GM10847 (cell line): ENCODE measurements around the gene PHC2.

ENCODE experiments used
- POLR2A ChIP-seq: IDR thresholded peaks from 2 replicates; pipeline ENCODE4 v1.6.1; 2011; ENCODE audit not compliant: insufficient read length; ENCODE audit errors: extremely low read depth

PHC2 gene

GRCh38 chr1:33319186-33319948, 111.5 kb downstream of the PHC2 start:
- no peak for TF ChIP-seq POLR2A

DNA sequence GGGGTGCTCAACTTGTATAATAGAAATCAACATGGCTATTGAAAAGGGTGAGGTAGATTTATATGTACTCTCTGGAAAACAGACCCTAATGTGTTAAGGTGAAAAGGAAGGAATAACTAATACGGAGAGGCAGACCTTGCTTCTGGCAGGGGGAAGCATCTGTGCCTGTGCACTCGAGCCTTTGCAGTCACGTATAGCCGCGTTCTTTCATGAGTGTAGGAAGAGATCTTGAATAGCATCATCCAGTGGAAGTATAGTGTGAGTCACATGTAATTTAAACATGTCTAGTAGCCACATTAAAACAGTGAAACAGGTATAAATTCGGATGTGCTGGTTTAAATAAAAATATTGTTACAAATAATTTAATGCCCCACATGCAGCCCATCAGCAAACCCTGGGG, 112.9 kb downstream of the PHC2 start:
- no peak for TF ChIP-seq POLR2A

- TF ChIP-seq POLR2A = no peak
Observed at GRCh38 chr1:33317354-33317753, 113.5 kb downstream of the PHC2 start.

DNA sequence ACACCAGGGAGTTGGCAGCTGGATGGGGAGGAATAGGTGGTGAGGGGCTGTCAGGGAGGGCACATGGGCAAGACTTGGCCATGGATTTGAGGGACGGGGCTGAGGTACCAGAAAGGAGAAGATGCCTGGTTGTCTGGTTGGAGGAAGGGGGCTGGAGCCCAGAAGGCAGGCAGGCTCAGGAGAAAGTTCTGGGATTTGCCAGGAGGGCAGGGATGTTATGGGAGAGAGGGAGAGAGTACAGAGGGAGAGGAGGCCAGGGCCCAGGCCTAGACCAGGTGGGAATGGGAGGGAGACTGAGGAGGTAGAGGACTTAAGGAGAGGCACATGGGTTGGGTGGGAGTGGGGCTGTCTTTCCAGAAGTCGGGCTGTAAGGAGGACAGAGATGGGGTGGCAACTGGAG, 114.3 kb downstream of the PHC2 start:
- no peak for TF ChIP-seq POLR2A

DNA sequence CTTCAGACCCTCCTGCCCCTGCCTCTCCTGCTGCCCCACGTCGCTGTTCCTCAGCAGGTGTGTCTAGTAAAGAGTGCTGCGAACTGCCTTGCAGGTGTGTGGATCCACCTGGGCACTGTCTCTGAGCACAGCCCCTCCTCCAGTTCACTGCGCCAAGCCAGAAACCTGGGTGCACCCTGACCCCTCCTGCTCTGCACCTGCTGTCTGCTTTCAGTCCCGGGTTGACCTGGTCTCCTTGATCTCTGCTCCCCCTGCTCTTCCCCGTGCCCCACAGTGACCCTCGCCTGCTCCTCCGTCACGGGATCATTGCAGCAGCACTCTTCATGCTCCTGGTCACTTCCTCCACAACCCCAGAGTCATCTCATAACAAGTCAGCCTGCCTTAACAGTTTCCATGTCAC, 116.5 kb downstream of the PHC2 start:
- TF ChIP-seq POLR2A = no peak

GRCh38 chr1:33312413-33312749, 118.5 kb downstream of the PHC2 start:
- TF ChIP-seq POLR2A = no peak

GRCh38 chr1:33311706-33312412, 119.0 kb downstream of the PHC2 start:
- no peak for TF ChIP-seq POLR2A

DNA sequence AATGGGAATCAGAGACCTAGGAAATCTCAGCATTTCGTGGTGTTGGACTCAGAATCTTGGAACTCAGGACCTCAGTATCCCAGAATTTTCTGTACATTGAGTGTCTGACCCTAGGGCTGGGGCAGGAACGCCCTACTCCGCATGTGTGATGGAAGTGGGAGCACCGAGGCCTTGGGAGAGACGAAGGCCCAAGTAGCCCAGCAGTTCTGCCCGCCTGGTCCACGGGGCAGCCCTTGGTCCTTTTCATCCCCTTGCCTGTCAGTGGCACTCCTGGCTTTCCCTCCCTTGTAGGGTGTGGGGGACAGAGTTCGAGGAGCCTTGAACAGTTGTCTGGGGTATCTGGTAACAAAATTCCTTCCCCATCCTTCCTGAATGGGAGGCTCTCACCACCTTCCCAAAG, 120.2 kb downstream of the PHC2 start:
- TF ChIP-seq POLR2A = no peak

DNA sequence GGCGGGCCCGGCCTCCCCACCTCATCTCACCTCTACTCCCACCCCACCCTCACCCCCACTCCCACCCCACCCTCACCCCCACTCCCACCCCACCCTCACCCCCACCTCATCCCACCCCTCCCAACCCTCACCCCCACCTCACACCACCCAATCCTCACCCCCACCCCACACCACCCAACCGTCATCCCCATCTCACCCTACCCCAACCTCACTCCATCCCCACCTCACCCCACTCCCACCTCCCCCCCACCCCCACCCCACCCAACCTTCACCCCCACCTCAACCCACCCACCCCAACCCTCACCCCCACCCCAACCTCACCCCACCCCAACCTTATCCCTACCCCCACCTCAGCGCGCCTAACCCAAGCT, 123.4 kb downstream of the PHC2 start:
- TF ChIP-seq POLR2A = no peak

GRCh38 chr1:33306653-33307493, 124.0 kb downstream of the PHC2 start:
- no peak for TF ChIP-seq POLR2A

GRCh38 chr1:33305816-33306652, 124.9 kb downstream of the PHC2 start:
- TF ChIP-seq POLR2A = no peak

DNA sequence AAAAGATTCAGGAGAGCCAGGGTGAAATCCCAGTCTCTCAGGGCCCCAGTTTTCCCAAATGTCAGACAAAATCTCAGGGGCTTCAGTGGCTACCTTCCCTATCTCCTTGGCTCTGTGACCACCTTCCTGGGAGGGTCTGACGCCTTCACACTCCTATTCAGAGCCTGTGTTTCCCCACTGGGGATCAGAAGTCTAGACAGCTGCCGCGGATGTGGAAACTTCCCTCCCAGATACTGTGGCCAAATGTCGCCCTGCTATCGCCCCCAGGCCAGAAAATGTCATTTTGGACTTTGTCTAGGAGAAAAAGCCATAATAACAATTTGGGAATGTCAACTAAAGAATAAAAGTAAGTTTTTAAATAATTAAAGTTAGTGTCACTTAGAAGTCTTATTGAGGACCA, 125.9 kb downstream of the PHC2 start:
- no peak for TF ChIP-seq POLR2A

DNA sequence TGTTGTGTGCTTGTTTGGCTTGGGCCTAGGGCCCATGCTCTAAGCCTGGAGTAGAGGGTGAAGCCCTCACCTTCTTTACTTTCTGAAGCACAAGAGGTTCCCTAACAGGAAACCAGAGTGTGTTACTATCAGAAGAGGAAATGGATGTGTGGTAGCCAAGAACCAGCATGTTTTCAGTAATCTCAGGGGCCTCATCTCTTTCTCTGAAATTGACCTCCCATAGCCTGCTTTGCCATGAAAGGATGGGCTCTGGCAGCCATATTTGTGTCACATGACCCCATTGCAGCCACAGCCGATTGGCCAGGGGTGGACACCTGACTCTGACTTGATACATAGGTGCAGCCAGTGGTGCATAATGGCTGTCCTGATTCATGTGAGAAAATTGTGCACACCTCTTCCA, 128.6 kb downstream of the PHC2 start:
- TF ChIP-seq POLR2A = no peak

- TF ChIP-seq POLR2A = no peak
Observed at GRCh38 chr1:33301273-33301984, 129.5 kb downstream of the PHC2 start.
